ENCODE data around the gene TUBA3C.
A peak's percentile ranks its signal among the peaks of the same experiment; 100 is the strongest.

- TF ChIP-seq CTCF (IDR thresholded peaks at IDR 0.05) (peak in 1 of 6 experiments; percentile 7), POLR2A (IDR thresholded peaks at IDR 0.05) (no peak)
Measured at GRCh38 chr13:19153782-19154450, 27.7 kb downstream of the TUBA3C start.
